ENCODE measurements around the gene MCF2L. TPM values are rescaled to one million over a fixed set of nuclear protein-coding genes. Genes with fewer than 3 reads are reported as not detected.
A peak's percentile ranks its signal among the peaks of the same experiment; 100 is the strongest.

The MCF2L gene
- total and polyA plus RNA-seq, 2 experiments from 2014 or later, result 27.6 to 38.6 TPM

- Histone ChIP-seq H3K36me3 (no peaks in the 10 kb centered on the region), H3K27me3 (no peaks in the 10 kb centered on the region), H3K4me1 (ENCODE audit: low read depth) (peaks cover 8% of the 10 kb centered on the region), H3K27ac (no peak overlapping the region), H3K4me3 (no peak overlapping the region), H3K9me3 (ENCODE audit: low read depth) (no peaks in the 10 kb centered on the region)
- TF ChIP-seq CTCF (IDR thresholded peaks at IDR 0.05; ENCODE audit: low read depth, low read length), result no peak
- DNase-seq (ENCODE audit: low read depth in 1 of 2, low spot score in 1 of 2), result no peak
Observed at GRCh38 chr13:113080361-113080831, 111.4 kb downstream of the MCF2L start.

- H3K4me3 ChIP-seq, result no peak overlapping the region
- H3K27me3 ChIP-seq, result no peaks in the 10 kb centered on the region
- peaks cover 8% of the 10 kb centered on the region for H3K4me1 ChIP-seq (ENCODE audit: low read depth)
- H3K9me3 ChIP-seq (ENCODE audit: low read depth), result no peaks in the 10 kb centered on the region
- H3K36me3 ChIP-seq, result no peaks in the 10 kb centered on the region
- peak in 1 of 2 donors; percentile 19 for DNase-seq (ENCODE audit: low read depth in 1 of 2, low spot score in 1 of 2)
- TF ChIP-seq CTCF (IDR thresholded peaks at IDR 0.05; ENCODE audit: low read depth, low read length), result no peak
- H3K27ac ChIP-seq, result no peak overlapping the region
Observed at GRCh38 chr13:113080901-113081521, 112.0 kb downstream of the MCF2L start.

GRCh38 chr13:113082198-113083021 is 113.4 kb downstream of the MCF2L start:
- no peak for TF ChIP-seq CTCF (IDR thresholded peaks at IDR 0.05; ENCODE audit: low read depth, low read length)
- H3K4me1 ChIP-seq (ENCODE audit: low read depth), result peaks cover 8% of the 10 kb centered on the region
- no peak overlapping the region for H3K27ac ChIP-seq
- H3K9me3 ChIP-seq (ENCODE audit: low read depth), result no peaks in the 10 kb centered on the region
- H3K27me3 ChIP-seq, result no peaks in the 10 kb centered on the region
- H3K36me3 ChIP-seq, result no peaks in the 10 kb centered on the region
- DNase-seq (ENCODE audit: low read depth in 1 of 2, low spot score in 1 of 2), result no peak
- H3K4me3 ChIP-seq, result no peak overlapping the region

- H3K27me3 ChIP-seq, result no peaks in the 10 kb centered on the region
- H3K9me3 ChIP-seq (ENCODE audit: low read depth), result no peaks in the 10 kb centered on the region
- no peaks in the 10 kb centered on the region for H3K36me3 ChIP-seq
- no peak overlapping the region for H3K27ac ChIP-seq
- H3K4me1 ChIP-seq (ENCODE audit: low read depth), result peaks cover 8% of the 10 kb centered on the region
- no peak overlapping the region for H3K4me3 ChIP-seq
- no peak for TF ChIP-seq CTCF (IDR thresholded peaks at IDR 0.05; ENCODE audit: low read depth, low read length)
- DNase-seq (ENCODE audit: low read depth in 1 of 2, low spot score in 1 of 2), result no peak
Observed at GRCh38 chr13:113083022-113083373, 114.0 kb downstream of the MCF2L start.

GRCh38 chr13:113083402-113084061 is 114.5 kb downstream of the MCF2L start:
- H3K4me3 ChIP-seq, result no peak overlapping the region
- H3K27me3 ChIP-seq, result no peaks in the 10 kb centered on the region
- TF ChIP-seq CTCF (IDR thresholded peaks at IDR 0.05; ENCODE audit: low read depth, low read length), result no peak
- no peak overlapping the region for H3K27ac ChIP-seq
- H3K4me1 ChIP-seq (ENCODE audit: low read depth), result peaks cover 8% of the 10 kb centered on the region
- peak in 1 of 2 donors; percentile 44 for DNase-seq (ENCODE audit: low read depth in 1 of 2, low spot score in 1 of 2)
- H3K36me3 ChIP-seq, result peaks cover 3% of the 10 kb centered on the region
- H3K9me3 ChIP-seq (ENCODE audit: low read depth), result no peaks in the 10 kb centered on the region
